OCI-LY7 (cell line): ENCODE results near the gene TRIM28.

Experiments
- CTCF ChIP-seq: fragments of 200-600 bp; sonication (generic); conservative IDR thresholded peaks from 2 replicates; pipeline ENCODE4 v1.5.1; 2014; ENCODE audit warnings: mild to moderate bottlenecking, antibody characterized with exemption, low read length, moderate library complexity, mixed read lengths
- EZH2phosphoT487 ChIP-seq: fragments of 200-600 bp; sonication (generic); IDR thresholded peaks from 2 replicates; pipeline ENCODE4 v1.6.1; 2018; ENCODE audit warnings: low read depth, borderline replicate concordance, mild to moderate bottlenecking, mixed run types, antibody characterized with exemption, low read length, moderate library complexity, mixed read lengths

GRCh38 chr19:58584498-58585441 is 40.9 kb downstream of the TRIM28 start:
- no peak for TF ChIP-seq CTCF
- no peak for TF ChIP-seq EZH2phosphoT487
